Placental epithelial cell (primary cell): ENCODE measurements around the gene SHOC2. TPM values are rescaled to one million over a fixed set of nuclear protein-coding genes. Genes with fewer than 3 reads are reported as not detected.

Source experiments
- small RNA-seq: library from RNA; depleted of rRNA; stranded (forward); fragments of <200 nt; gene quantifications from one replicate; pipeline ENCODE3, GENCODE V24; 2012
- total RNA-seq: library from RNA; depleted of rRNA; stranded (reverse); fragments of >200 nt; gene quantifications from 2 replicates; pipeline ENCODE4 v1.2.3, GENCODE V29; 2012

SHOC2 gene
- 35.3 and 54.7 TPM in 2 replicates for total RNA-seq

DNA sequence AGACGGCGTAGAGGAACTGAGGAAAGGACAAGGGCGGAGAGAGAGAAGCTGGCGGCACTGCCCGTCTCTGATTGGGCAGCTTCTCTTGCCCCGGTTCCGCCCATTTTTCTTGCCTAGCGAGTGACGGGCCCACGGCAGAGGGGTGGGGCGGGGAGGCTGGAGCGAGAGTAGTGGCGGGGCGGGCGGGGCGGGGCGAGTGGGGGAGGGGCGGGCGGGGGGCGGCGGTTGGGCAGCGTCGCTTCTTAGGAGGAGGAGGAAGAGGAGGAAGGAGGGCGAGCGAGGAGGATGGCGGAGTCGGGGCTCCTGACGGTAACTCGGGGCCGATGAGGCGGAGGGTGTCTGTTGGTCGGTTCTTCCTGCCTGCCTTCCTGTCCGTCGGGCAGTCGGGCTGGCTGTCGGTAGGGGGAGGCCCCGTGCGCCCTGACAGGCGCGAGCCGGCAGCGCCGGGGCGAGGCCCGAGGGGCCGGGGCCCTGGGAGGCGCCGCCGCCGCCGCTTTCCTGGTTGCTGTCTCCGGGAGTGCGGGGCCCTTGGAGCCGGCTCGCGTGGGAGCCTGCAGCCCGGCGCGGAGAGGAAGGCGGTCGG lies at the start of gene SHOC2:
TSS of gene SHOC2 (plus strand) at position 256 of the 583 bp plus-strand sequence. CDS start 44,755 bp downstream, outside the sequence.

DNA sequence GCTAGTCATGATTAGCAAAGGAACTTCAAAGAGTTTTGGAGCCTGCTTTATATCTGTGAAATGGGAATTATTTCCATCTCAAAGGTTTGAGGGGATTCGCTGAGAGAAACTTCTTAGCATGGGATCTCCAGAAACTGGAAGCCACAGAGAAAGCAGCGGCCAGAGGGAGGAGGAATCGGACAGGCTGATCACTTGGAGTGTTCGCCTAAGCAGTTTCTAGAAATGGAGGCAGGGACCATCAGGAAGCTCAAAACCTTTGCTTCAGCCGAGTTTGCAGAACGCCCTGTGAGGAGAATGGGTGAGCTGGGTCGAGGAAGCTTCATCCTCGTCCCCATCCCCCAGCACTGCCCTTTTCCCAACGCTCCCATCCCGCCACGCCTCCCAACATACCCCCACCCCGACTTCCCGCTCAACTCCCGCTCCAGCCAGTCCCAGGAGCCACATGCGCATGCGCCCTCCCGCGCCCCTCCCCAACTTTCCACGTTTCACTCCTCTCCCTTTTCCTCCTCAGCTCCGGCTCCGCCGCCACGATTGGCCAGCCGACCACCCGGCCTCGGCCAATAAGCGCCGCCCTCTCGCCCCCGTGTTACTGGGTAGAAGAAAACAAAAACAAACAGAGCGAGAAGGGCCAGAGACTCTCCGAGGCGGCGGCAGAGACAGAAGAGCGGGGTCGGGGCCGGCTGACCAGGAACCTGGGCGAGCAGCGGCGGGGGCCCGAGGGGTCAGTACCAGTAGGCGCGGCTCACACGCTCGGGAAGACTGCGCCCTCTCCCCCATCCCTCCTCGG lies 47.9 kb upstream of the SHOC2 start, which contains the start of gene PDCD4:
TSS of gene PDCD4 (plus strand) at position 631 of the 787 bp plus-strand sequence. CDS start 4,100 bp downstream, outside the sequence.

DNA sequence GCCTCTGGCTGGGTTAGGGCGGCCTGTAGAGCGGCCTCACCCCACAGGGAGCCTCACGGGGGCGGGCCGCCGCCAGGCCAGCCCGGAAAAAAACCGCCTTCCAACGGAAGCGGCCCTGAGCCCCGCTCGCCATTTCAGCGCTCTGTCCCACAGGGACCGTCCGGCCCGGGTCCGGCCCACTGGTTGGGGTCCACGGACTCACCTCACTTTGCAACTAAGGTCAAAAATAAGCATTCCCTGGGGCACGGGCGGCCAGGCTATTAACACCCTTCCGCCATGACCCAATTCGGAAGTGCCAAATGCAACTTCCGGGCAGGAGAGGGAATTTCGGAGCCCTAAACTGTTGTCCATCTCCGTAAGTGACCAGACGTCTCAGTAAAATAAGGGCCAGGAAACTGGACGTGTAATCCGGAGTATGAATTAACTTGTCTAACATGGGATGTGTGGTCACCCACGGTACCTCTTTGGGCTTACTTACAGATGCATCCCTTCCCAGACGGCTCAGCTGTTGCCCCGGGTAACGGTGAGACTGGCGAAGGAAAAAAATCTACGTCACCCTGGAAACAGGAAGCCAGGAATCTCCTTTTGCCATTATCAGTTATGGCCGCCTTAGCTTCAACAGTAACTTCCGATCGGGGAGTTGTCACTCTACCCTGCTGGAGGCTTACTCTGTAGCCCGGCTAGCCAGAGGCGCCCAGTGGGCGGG lies 608 bp upstream of the SHOC2 start, which contains the start of gene BBIP1:
TSS of gene BBIP1 (minus strand) at position 538 of the 706 bp plus-strand sequence. CDS start 1,023 bp downstream, outside the sequence.

Small RNAs within 50 kb of the gene (small RNA-seq; reads per million reads assigned to genes)
- gene MIR548E = 0.23 reads per million

Other genes with a start within 250 kb of the SHOC2 start
- gene PDCD4, start 47.7 kb upstream of the SHOC2 start, total RNA-seq = 65.6 and 182 TPM in 2 replicates
- 20.6 and 21.2 TPM in 2 replicates for gene BBIP1, start 424 bp upstream of the SHOC2 start, total RNA-seq
- gene ADRA2A, start 157.4 kb downstream of the SHOC2 start, total RNA-seq = 0.79 and 2.4 TPM in 2 replicates